SK-N-SH (cell line): ENCODE measurements around the gene LTBP1. TPM values are rescaled to one million over a fixed set of nuclear protein-coding genes. Genes with fewer than 3 reads are reported as not detected.
"Not testable (repeated sequence)": the region's sequence is repeated elsewhere in the genome, so short reads cannot be mapped to it uniquely, and the experiment has no call there.

Source experiments
- CTCF ChIA-PET: fragments of 300-600, 350-600 bp; formaldehyde crosslinking; extraction: SDS; loops from one replicate; lab custom pipeline; 2021; lab: Yijun Ruan, JAX
- POLR2A ChIA-PET: fragments of 350-600 bp; sonication (Branson Sonifier 250); formaldehyde crosslinking; extraction: SDS; loops from one replicate; lab custom pipeline; 2020; ENCODE audit warnings: antibody characterized with exemption, inconsistent platforms; lab: Yijun Ruan, JAX
- DNase-seq: peaks from one replicate; pipeline ENCODE4 v3.0.0; 2012
- H2AFZ ChIP-seq: fragments of 200-600 bp; sonication (generic); 2 replicates; pipeline ENCODE4 v1.8.1; 2016; ENCODE audit warnings: antibody characterized with exemption, mild to moderate bottlenecking, low read depth
- H3F3A ChIP-seq: fragments of 200-600 bp; sonication (generic); replicated peaks from 2 replicates; pipeline ENCODE3; 2016; ENCODE audit warnings: antibody characterized with exemption, mild to moderate bottlenecking; ENCODE audit not compliant: insufficient read depth
- H3K27ac ChIP-seq, 2 experiments: fragments of 200-500 bp in 1 of 2; fragments of 200-600 bp in 1 of 2; sonication (Bioruptor generic) in 1 of 2; sonication (generic), shearing (Covaris generic) in 1 of 2; 2 replicates each; pipeline versions ENCODE4 v1.5.1 to v1.6.1; 2014 to 2016; ENCODE audit warnings: low read depth in 2 of 2, inconsistent platforms in 1 of 2, low read length in 1 of 2, mild to moderate bottlenecking in 1 of 2, mixed read lengths in 1 of 2
- H3K27me3 ChIP-seq: fragments of 200-600 bp; sonication (generic), shearing (Covaris generic); 2 replicates; pipeline ENCODE4 v1.6.1; 2016; ENCODE audit warnings: mixed run types; ENCODE audit not compliant: insufficient read depth
- H3K36me3 ChIP-seq, 2 experiments: fragments of 200-500 bp in 1 of 2; fragments of 200-600 bp in 1 of 2; sonication (Bioruptor generic) in 1 of 2; sonication (generic) in 1 of 2; replicated peaks in 1 of 2; 2 replicates each; pipeline versions ENCODE3 to v1.5.1; 2014 to 2016; ENCODE audit warnings: low read length in 1 of 2, mild to moderate bottlenecking in 1 of 2; ENCODE audit not compliant: insufficient read depth in 2 of 2, control insufficient read depth in 1 of 2
- H3K4me1 ChIP-seq, 2 experiments: fragments of 200-500 bp in 1 of 2; fragments of 200-600 bp in 1 of 2; sonication (Bioruptor generic) in 1 of 2; sonication (generic), shearing (Covaris generic) in 1 of 2; 2 replicates each; pipeline versions ENCODE4 v1.5.1 to v1.6.1; 2014 to 2016; ENCODE audit warnings: low read depth in 1 of 2, low read length in 1 of 2, mixed run types in 1 of 2; ENCODE audit not compliant: insufficient read depth in 2 of 2, control insufficient read depth in 1 of 2
- H3K4me2 ChIP-seq: fragments of 200-600 bp; sonication (generic), shearing (Covaris generic); 2 replicates; pipeline ENCODE4 v1.6.1; 2017; ENCODE audit warnings: mixed run types
- H3K4me3 ChIP-seq, 2 experiments: fragments of 200-500 bp in 1 of 2; fragments of 200-600 bp in 1 of 2; sonication (Bioruptor generic) in 1 of 2; sonication (generic), shearing (Covaris generic) in 1 of 2; 2 replicates each; pipeline versions ENCODE4 v1.5.1 to v1.8.1; 2014 to 2016; ENCODE audit warnings: low read depth in 2 of 2, inconsistent platforms in 1 of 2, low read length in 1 of 2, mild to moderate bottlenecking in 1 of 2, mixed read lengths in 1 of 2, moderate library complexity in 1 of 2
- H3K79me2 ChIP-seq: fragments of 200-600 bp; sonication (generic); 2 replicates; pipeline ENCODE4 v1.8.1; 2017; ENCODE audit warnings: mild to moderate bottlenecking; ENCODE audit not compliant: insufficient read depth
- H3K9ac ChIP-seq: fragments of 200-600 bp; sonication (generic); 2 replicates; pipeline ENCODE4 v1.6.1; 2017; ENCODE audit warnings: mixed run types
- H3K9me2 ChIP-seq: fragments of 200-600 bp; sonication (generic); 2 replicates; pipeline ENCODE4 v1.6.1; 2017; ENCODE audit warnings: mixed run types
- H3K9me3 ChIP-seq: fragments of 200-600 bp; sonication (generic); 2 replicates; pipeline ENCODE4 v1.6.1; 2017; ENCODE audit warnings: mixed run types, mild to moderate bottlenecking, moderate library complexity
- H4K20me1 ChIP-seq: fragments of 200-600 bp; sonication (generic); 2 replicates; pipeline ENCODE4 v1.6.1; 2017; ENCODE audit warnings: mild to moderate bottlenecking, mixed run types; ENCODE audit not compliant: insufficient read depth
- EZH2phosphoT487 ChIP-seq: fragments of 200-600 bp; sonication (generic); IDR thresholded peaks from 2 replicates; pipeline ENCODE4 v1.6.1; 2017; ENCODE audit warnings: low read depth, mixed run types, mild to moderate bottlenecking, antibody characterized with exemption, moderate library complexity, borderline replicate concordance
- GATA2 ChIP-seq: sonication (generic); formaldehyde crosslinking; IDR thresholded peaks from 2 replicates; pipeline ENCODE4 v1.5.0; 2020; ENCODE audit warnings: mild to moderate bottlenecking, missing genetic modification reagents
- NRF1 ChIP-seq: IDR thresholded peaks from 2 replicates; pipeline ENCODE4 v1.6.1; 2012; ENCODE audit warnings: low read depth, mild to moderate bottlenecking, low read length
- RAD21 ChIP-seq: IDR thresholded peaks from 2 replicates; pipeline ENCODE4 v1.6.1; 2012; ENCODE audit warnings: mild to moderate bottlenecking, low read length
- RXRA ChIP-seq: IDR thresholded peaks from 2 replicates; pipeline ENCODE4 v1.4.0; 2012; ENCODE audit warnings: low read depth, mild to moderate bottlenecking, borderline replicate concordance
- SIN3A ChIP-seq: IDR thresholded peaks from 2 replicates; pipeline ENCODE4 v1.6.1; 2012; ENCODE audit warnings: low read depth, mild to moderate bottlenecking, low read length, moderate library complexity, borderline replicate concordance
- SMC3 ChIP-seq: IDR thresholded peaks from 2 replicates; pipeline ENCODE4 v1.6.1; 2012; ENCODE audit warnings: low read depth, low read length, improper control_type of control experiment
- YY1 ChIP-seq: IDR thresholded peaks from 2 replicates; pipeline ENCODE4 v1.4.0; 2012; ENCODE audit warnings: low read depth, mild to moderate bottlenecking
- WGBS: methylation state at CpG from one replicate; pipeline ENCODE4 v1.1.6; 2017; ENCODE audit warnings: low lambda C conversion rate; 5-methylcytosine and 5-hydroxymethylcytosine counted together
- polyA plus RNA-seq, 3 experiments: library from polyadenylated mRNA; depleted of rRNA; stranded (reverse); fragments of >200 nt; gene quantifications; 2 replicates each; pipeline ENCODE4 v1.2.3, GENCODE V29; 2012
- TF ChIP-seq, protein P1 (sequence below): fragments of 200-600 bp; sonication (generic); IDR thresholded peaks from 2 replicates; pipeline ENCODE4 v1.6.1; 2017; ENCODE audit warnings: antibody characterized with exemption, mild to moderate bottlenecking, moderate library complexity
- TF ChIP-seq, protein P2 (sequence below): fragments of 150-350 bp; IDR thresholded peaks from 2 replicates; pipeline ENCODE4 v1.6.1; 2017; ENCODE audit warnings: antibody characterized with exemption, low read length, low read depth, borderline replicate concordance
- TF ChIP-seq, protein P3 (sequence below): IDR thresholded peaks from 2 replicates; pipeline ENCODE4 v1.6.1; 2012; ENCODE audit warnings: mild to moderate bottlenecking, low read depth, low read length, moderate library complexity

Gene LTBP1
- polyA plus RNA-seq, 1 of the 3 experiments (the other 2 are of a cell fraction) = 467 TPM

DNA sequence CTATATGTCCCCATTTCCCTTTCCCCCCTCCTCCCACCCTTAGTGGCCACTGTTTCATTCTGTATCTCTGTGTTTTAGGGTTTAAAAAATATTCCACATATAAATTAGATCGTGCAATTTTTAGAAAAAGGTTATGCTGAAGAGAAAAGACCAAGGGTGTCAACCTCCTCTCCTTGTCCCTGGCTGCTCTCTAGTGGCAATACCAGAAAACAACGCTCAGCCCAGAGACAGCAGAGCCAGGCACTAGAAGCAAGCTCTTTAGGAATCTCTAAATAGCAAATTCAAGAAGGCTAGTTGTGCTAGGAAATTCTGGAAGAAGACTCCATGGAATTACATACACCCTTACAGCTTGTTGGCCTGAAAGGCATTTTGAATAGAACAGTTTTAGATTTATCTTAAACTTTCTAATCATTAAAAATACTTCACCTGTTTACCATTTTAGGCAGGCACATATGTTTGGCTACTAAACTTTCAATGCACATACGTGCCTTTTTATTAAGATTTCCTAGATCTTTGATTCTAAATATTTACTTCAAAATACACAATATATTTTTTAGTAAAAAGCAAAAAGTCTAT, 494.6 kb downstream of the LTBP1 start:
- ChIA-PET POLR2A (no interaction called here), CTCF (interaction anchor here (0.6 to 2.9 kb wide), 14 partner anchors 10 to 671 kb away, joined by 3 to 20 read pairs (median 3); no protein-coding TSS in a partner anchor)
- Histone ChIP-seq H3K9ac (no peak overlapping the region), H3K9me2 (no peaks in the 10 kb centered on the region), H3K27ac (0 out of 4 replicates have a peak overlapping the region, but pooled peaks of 1 of the 2 experiments have one; percentile 5), H3K4me1 (peaks cover 0 to 9% of the 10 kb centered on the region in 2 experiments; a peak in 2 of 4 replicates), H4K20me1 (no peaks in the 10 kb centered on the region), H3K79me2 (peaks cover 9% of the 10 kb centered on the region; the same call in 1 of the 2 replicates), H3K4me2 (no peak overlapping the region), H3K9me3 (no peaks in the 10 kb centered on the region), H3K4me3 (no peak overlapping the region), H2AFZ (no peak overlapping the region; the same call in 1 of the 2 replicates), H3F3A (peaks cover 18% of the 10 kb centered on the region), H3K36me3 (no peaks in the 10 kb centered on the region), H3K27me3 (no peaks in the 10 kb centered on the region)
- peak; percentile 85 for TF ChIP-seq SMC3
- peak; percentile 88 for TF ChIP-seq RAD21
- no peak for TF ChIP-seq YY1
- TF ChIP-seq, protein P1, sequence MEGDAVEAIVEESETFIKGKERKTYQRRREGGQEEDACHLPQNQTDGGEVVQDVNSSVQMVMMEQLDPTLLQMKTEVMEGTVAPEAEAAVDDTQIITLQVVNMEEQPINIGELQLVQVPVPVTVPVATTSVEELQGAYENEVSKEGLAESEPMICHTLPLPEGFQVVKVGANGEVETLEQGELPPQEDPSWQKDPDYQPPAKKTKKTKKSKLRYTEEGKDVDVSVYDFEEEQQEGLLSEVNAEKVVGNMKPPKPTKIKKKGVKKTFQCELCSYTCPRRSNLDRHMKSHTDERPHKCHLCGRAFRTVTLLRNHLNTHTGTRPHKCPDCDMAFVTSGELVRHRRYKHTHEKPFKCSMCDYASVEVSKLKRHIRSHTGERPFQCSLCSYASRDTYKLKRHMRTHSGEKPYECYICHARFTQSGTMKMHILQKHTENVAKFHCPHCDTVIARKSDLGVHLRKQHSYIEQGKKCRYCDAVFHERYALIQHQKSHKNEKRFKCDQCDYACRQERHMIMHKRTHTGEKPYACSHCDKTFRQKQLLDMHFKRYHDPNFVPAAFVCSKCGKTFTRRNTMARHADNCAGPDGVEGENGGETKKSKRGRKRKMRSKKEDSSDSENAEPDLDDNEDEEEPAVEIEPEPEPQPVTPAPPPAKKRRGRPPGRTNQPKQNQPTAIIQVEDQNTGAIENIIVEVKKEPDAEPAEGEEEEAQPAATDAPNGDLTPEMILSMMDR = peak; percentile 97
- WGBS = 17% methylated on average over 3 of the region's 3 CpGs
- peak; percentile 56 for DNase-seq

DNA sequence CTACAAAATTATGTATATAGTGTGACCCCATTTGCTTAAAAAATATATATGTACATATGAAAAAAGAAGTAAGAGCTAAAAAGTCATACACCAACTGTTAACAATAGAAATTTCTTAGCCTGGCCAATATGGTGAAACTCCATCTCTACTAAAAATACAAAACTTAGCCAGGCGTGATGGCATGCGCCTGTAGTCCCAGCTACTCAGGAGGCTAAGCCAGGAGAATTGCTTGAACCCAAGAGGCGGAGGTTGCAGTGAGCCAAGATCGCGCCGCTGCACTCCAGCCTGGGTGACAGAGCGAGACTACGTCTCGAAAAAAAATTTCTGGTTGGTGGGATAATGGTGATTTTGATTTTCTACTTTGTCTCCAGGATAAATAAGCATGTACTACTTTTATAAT, 495.3 kb downstream of the LTBP1 start:
- H3K4me3 ChIP-seq, H3K36me3 ChIP-seq, H3K27me3 ChIP-seq, H3K9ac ChIP-seq, H3K4me1 ChIP-seq, H4K20me1 ChIP-seq, H2AFZ ChIP-seq, H3K9me3 ChIP-seq, POLR2A ChIA-PET, DNase-seq, H3K79me2 ChIP-seq, H3K9me2 ChIP-seq, H3K4me2 ChIP-seq: not testable (repeated sequence)
- WGBS = 85% methylated on average over 9 of the region's 9 CpGs
- peak overlapping the region in 1 of 2 experiments; percentile 5; a peak in 1 of 4 replicates for H3K27ac ChIP-seq
- CTCF ChIA-PET = interaction anchor here (1.1 to 2.9 kb wide), 5 partner anchors 10 to 669 kb away, joined by 3 to 20 read pairs (median 5); no protein-coding TSS in a partner anchor
- peaks cover 11% of the 10 kb centered on the region for H3F3A ChIP-seq

DNA sequence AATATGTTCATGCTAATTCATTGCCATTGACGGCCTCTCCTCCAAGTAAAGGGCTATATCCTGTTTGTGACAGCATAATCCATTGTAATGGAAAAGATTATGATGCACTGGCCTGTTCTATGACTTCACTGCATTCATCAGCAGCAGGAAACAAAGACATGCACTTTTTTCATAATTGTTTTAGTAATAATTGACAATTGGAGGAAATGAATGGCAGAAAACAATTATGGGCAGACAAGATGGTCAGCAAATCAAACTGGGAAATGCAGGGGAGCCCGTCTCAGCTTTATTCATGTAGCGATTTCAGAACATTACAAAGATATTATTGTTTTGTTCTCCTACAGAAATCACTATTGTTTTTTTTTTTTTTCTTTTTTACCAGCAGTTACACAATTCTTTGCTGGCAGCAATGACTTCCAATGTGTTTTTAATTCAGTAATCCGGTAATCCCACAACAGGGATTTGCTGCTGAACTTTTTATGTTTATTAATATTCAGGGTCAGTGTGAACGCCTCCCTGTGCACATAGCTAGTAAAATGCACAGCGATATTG, 495.9 kb downstream of the LTBP1 start:
- peaks cover 0 to 4% of the 10 kb centered on the region in 2 experiments; a peak in 1 of 4 replicates for H3K4me1 ChIP-seq
- no peaks in the 10 kb centered on the region for H3K9me3 ChIP-seq
- H2AFZ ChIP-seq = peak overlapping the region; percentile 14; the same call in 1 of the 2 replicates
- CTCF ChIA-PET = interaction anchor here (0.7 to 2.9 kb wide), 3 partner anchors 11 to 140 kb away, joined by 3 to 20 read pairs (median 5); no protein-coding TSS in a partner anchor
- H3K27me3 ChIP-seq = no peaks in the 10 kb centered on the region
- H4K20me1 ChIP-seq = no peaks in the 10 kb centered on the region
- WGBS = 46% methylated on average over 6 of the region's 6 CpGs
- no peak overlapping the region for H3K9ac ChIP-seq
- peaks cover 9% of the 10 kb centered on the region; the same call in 1 of the 2 replicates for H3K79me2 ChIP-seq
- peaks cover 8% of the 10 kb centered on the region for H3F3A ChIP-seq
- no peaks in the 10 kb centered on the region for H3K9me2 ChIP-seq
- H3K4me2 ChIP-seq = no peak overlapping the region
- peak overlapping the region in 1 of 2 experiments; percentile 5; a peak in 2 of 4 replicates for H3K27ac ChIP-seq
- H3K36me3 ChIP-seq = no peaks in the 10 kb centered on the region
- DNase-seq = no peak
- POLR2A ChIA-PET = interaction anchor here (0.7 kb wide), 1 partner anchor 280 kb away, joined by 3 read pairs; no protein-coding TSS in a partner anchor
- H3K4me3 ChIP-seq = no peak overlapping the region
- TF ChIP-seq EZH2phosphoT487 = no peak
- TF ChIP-seq, protein P2, sequence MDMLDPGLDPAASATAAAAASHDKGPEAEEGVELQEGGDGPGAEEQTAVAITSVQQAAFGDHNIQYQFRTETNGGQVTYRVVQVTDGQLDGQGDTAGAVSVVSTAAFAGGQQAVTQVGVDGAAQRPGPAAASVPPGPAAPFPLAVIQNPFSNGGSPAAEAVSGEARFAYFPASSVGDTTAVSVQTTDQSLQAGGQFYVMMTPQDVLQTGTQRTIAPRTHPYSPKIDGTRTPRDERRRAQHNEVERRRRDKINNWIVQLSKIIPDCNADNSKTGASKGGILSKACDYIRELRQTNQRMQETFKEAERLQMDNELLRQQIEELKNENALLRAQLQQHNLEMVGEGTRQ = no peak
- TF ChIP-seq SIN3A = no peak
- TF ChIP-seq NRF1 = no peak
- TF ChIP-seq, protein P3, sequence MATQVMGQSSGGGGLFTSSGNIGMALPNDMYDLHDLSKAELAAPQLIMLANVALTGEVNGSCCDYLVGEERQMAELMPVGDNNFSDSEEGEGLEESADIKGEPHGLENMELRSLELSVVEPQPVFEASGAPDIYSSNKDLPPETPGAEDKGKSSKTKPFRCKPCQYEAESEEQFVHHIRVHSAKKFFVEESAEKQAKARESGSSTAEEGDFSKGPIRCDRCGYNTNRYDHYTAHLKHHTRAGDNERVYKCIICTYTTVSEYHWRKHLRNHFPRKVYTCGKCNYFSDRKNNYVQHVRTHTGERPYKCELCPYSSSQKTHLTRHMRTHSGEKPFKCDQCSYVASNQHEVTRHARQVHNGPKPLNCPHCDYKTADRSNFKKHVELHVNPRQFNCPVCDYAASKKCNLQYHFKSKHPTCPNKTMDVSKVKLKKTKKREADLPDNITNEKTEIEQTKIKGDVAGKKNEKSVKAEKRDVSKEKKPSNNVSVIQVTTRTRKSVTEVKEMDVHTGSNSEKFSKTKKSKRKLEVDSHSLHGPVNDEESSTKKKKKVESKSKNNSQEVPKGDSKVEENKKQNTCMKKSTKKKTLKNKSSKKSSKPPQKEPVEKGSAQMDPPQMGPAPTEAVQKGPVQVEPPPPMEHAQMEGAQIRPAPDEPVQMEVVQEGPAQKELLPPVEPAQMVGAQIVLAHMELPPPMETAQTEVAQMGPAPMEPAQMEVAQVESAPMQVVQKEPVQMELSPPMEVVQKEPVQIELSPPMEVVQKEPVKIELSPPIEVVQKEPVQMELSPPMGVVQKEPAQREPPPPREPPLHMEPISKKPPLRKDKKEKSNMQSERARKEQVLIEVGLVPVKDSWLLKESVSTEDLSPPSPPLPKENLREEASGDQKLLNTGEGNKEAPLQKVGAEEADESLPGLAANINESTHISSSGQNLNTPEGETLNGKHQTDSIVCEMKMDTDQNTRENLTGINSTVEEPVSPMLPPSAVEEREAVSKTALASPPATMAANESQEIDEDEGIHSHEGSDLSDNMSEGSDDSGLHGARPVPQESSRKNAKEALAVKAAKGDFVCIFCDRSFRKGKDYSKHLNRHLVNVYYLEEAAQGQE = no peak
- TF ChIP-seq RXRA = no peak
- TF ChIP-seq GATA2 (CRISPR knock-in tag) = no peak
